ENCODE measurements around the gene CPPED1. TPM values are rescaled to one million over a fixed set of nuclear protein-coding genes. Genes with fewer than 3 reads are reported as not detected.

Gene CPPED1
- total RNA-seq, 2 donors from 2014 or later: 8.4 to 14.7 TPM

- H3K9me3 Mint-ChIP-seq: peaks cover 12% of the 10 kb centered on the region
- Histone ChIP-seq H3K27ac (ENCODE audit: low read depth, low read length) (peak overlapping the region; percentile 49), H3K4me1 (ENCODE audit: control insufficient read depth, insufficient read depth, low read length) (no peaks in the 10 kb centered on the region), H3K36me3 (ENCODE audit: control insufficient read depth, insufficient read depth, low read length) (no peaks in the 10 kb centered on the region), H3K9ac (ENCODE audit: extremely low read depth, low read length, poor library complexity, severe bottlenecking) (no peak overlapping the region), H3K27me3 (ENCODE audit: control insufficient read depth, insufficient read depth, low read length, poor library complexity, severe bottlenecking) (no peaks in the 10 kb centered on the region), H3K9me3 (ENCODE audit: control insufficient read depth, low read length) (peaks cover 18% of the 10 kb centered on the region), H3K4me3 (ENCODE audit: low read length) (no peak overlapping the region)
- no peaks in the 10 kb centered on the region for H3K27me3 Mint-ChIP-seq (ENCODE audit: insufficient read depth)
- H3K27ac Mint-ChIP-seq: no peak overlapping the region
- WGBS, 2 experiments (ENCODE audit: insufficient coverage in 1 of 2, insufficient read length in 1 of 2): 98% methylated on average over 5 to 8 of the region's 8 CpGs
- H3K36me3 Mint-ChIP-seq (ENCODE audit: low read depth): peaks cover 11% of the 10 kb centered on the region
- no peak for DNase-seq
- H3K4me3 Mint-ChIP-seq: no peak overlapping the region
- no peak for TF ChIP-seq CTCF (conservative IDR thresholded peaks at IDR 0.05)
- no peaks in the 10 kb centered on the region for H3K4me1 Mint-ChIP-seq
Measured at GRCh38 chr16:12672986-12673385, 130.7 kb downstream of the CPPED1 start.

GRCh38 chr16:12669908-12670307 is 133.8 kb downstream of the CPPED1 start:
- 94 to 95% methylated on average over 3 to 6 of the region's 6 CpGs for WGBS, 2 experiments (ENCODE audit: insufficient coverage in 1 of 2, insufficient read length in 1 of 2)
- Mint-ChIP-seq H3K4me1 (no peaks in the 10 kb centered on the region), H3K27me3 (ENCODE audit: insufficient read depth) (no peaks in the 10 kb centered on the region), H3K36me3 (ENCODE audit: low read depth) (peaks cover 8% of the 10 kb centered on the region), H3K4me3 (no peak overlapping the region), H3K27ac (no peak overlapping the region), H3K9me3 (peaks cover 21% of the 10 kb centered on the region)
- peaks cover 20% of the 10 kb centered on the region for H3K9me3 ChIP-seq (ENCODE audit: control insufficient read depth, low read length)
- no peak overlapping the region for H3K27ac ChIP-seq (ENCODE audit: low read depth, low read length)
- no peak for DNase-seq
- H3K9ac ChIP-seq (ENCODE audit: extremely low read depth, low read length, poor library complexity, severe bottlenecking): no peak overlapping the region
- H3K4me1 ChIP-seq (ENCODE audit: control insufficient read depth, insufficient read depth, low read length): no peaks in the 10 kb centered on the region
- H3K27me3 ChIP-seq (ENCODE audit: control insufficient read depth, insufficient read depth, low read length, poor library complexity, severe bottlenecking): no peaks in the 10 kb centered on the region
- no peaks in the 10 kb centered on the region for H3K36me3 ChIP-seq (ENCODE audit: control insufficient read depth, insufficient read depth, low read length)
- TF ChIP-seq CTCF (conservative IDR thresholded peaks at IDR 0.05): no peak
- H3K4me3 ChIP-seq (ENCODE audit: low read length): no peak overlapping the region

- Histone ChIP-seq H3K36me3 (ENCODE audit: control insufficient read depth, insufficient read depth, low read length) (no peaks in the 10 kb centered on the region), H3K9ac (ENCODE audit: extremely low read depth, low read length, poor library complexity, severe bottlenecking) (no peak overlapping the region), H3K27me3 (ENCODE audit: control insufficient read depth, insufficient read depth, low read length, poor library complexity, severe bottlenecking) (no peaks in the 10 kb centered on the region), H3K4me1 (ENCODE audit: control insufficient read depth, insufficient read depth, low read length) (no peaks in the 10 kb centered on the region), H3K27ac (ENCODE audit: low read depth, low read length) (no peak overlapping the region), H3K4me3 (ENCODE audit: low read length) (no peak overlapping the region), H3K9me3 (ENCODE audit: control insufficient read depth, low read length) (peaks cover 20% of the 10 kb centered on the region)
- TF ChIP-seq CTCF (conservative IDR thresholded peaks at IDR 0.05): no peak
- Mint-ChIP-seq H3K36me3 (ENCODE audit: low read depth) (peaks cover 6% of the 10 kb centered on the region), H3K4me1 (no peaks in the 10 kb centered on the region), H3K9me3 (peaks cover 19% of the 10 kb centered on the region), H3K27me3 (ENCODE audit: insufficient read depth) (no peaks in the 10 kb centered on the region), H3K27ac (no peak overlapping the region), H3K4me3 (no peak overlapping the region)
- 52 to 67% methylated on average over 1 to 3 of the region's 3 CpGs for WGBS, 2 experiments (ENCODE audit: insufficient coverage in 1 of 2, insufficient read length in 1 of 2)
- no peak for DNase-seq
Measured at GRCh38 chr16:12667909-12668308, 135.8 kb downstream of the CPPED1 start.

Measured in endodermal cell (in vitro differentiated cells).